Dedifferentiated amniotic fluid mesenchymal stem cell (primary cell): Measurements from ENCODE around the gene MINDY4.
A peak's percentile ranks its signal among the peaks of the same experiment; 100 is the strongest.

Experiments used
- DNase-seq: peaks from one replicate; pipeline ENCODE4 v3.0.0-alpha.2; 2016; ENCODE audit errors: extremely low spot score

Gene MINDY4

GRCh38 chr7:30741289-30741688, 29.9 kb upstream of the MINDY4 start:
- DNase-seq: no peak

DNA sequence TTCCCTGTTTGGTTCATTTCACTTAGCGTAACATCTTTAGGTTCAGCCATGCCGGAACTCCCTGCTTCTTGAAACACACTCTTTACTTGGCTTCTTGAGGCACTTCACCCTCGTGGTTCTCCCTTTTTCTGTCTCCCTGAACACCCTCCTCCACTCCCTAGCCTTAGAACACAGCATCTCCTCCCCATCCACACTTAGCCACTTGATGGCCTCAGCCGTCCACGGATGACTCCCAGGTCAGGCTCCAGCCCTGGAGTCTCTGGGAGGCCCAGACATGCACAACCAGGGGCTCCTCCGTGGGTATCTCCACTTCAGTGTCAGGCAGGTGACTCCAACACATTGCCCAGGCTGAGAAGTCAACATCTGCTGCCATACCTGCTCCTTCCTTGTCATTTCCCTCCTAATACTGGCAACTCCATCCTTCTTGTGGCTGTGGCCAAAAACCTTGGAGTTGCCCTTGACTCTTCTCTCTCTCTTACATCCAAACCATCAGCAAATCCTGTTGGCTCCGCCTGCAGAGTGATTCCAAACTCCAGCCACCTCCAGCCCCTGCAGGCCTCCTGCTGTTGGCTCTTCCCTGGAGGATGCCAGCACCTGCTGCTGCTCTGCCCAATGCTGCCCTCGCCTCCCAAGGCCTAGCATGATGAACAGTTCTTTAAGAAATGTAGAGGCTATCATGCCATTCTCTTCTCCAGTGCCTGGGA, 27.7 kb upstream of the MINDY4 start:
- DNase-seq: no peak

DNA sequence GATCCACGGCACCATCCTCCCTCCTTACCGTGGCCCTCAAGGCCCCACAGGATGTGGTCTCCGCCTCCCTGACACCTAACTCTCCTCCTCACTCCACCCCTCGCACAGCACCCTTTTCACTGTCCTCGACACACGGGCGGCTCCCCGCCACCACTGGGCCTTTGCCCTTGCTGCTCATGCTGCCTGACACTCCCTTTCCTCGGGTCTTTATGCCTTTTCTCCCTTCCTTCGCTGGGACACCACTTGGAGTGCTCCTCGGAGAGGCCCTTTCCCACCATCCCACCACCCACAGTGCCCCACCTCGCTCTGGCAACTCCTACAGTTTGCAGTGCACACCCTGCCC, 27.2 kb upstream of the MINDY4 start:
- DNase-seq: no peak

- no peak for DNase-seq
Observed at GRCh38 chr7:30745261-30745941, 25.8 kb upstream of the MINDY4 start.

GRCh38 chr7:30750010-30750409, 21.2 kb upstream of the MINDY4 start:
- no peak for DNase-seq

GRCh38 chr7:30750683-30751650, 20.2 kb upstream of the MINDY4 start:
- DNase-seq: peak; percentile 93

GRCh38 chr7:30751696-30752273, 19.4 kb upstream of the MINDY4 start, which contains the start of gene INMT:
INMT (plus strand) TSS chr7:30752135; CDS start chr7:30752151, 16 bp downstream.
- no peak for DNase-seq

DNA sequence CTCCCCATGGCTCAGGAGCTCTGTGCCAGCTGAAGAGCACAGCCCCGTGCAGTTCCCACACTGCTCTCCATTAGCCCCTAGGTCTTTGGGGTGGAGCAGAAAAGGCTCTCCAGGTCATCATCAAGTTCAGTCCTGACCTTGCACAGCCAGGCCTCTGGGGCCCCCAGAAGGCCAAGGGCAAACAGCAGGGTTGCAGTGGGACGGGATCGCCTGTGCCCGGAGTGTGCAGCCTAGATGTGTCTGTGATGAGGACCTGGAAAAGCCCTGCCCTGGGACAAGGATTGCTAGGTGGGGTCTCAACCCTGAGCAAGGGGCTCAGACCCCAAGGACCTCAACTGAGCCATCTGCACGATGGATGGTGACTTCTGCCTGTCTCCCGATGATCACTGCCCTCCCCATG, 18.7 kb upstream of the MINDY4 start:
- DNase-seq: no peak

DNA sequence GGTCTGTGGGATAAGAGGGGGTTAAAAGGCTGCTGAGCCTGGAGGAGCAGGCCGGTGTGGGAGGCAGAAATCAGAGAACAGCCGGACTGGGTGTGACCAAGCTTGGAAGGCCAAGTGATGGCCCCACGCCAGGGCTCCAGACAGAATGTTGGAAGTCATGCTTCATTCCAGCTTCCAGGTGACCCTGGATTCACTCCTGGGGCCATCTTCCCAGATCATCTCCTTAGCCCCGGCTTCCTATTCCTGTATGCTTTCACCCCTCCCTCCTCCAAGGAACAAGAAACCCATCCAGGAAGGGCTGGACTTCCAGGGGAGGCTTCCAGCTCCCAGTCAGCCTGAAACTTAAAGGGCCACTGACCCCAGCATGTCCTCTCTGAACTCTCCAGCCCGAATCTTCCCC, 18.2 kb upstream of the MINDY4 start:
- no peak for DNase-seq

DNA sequence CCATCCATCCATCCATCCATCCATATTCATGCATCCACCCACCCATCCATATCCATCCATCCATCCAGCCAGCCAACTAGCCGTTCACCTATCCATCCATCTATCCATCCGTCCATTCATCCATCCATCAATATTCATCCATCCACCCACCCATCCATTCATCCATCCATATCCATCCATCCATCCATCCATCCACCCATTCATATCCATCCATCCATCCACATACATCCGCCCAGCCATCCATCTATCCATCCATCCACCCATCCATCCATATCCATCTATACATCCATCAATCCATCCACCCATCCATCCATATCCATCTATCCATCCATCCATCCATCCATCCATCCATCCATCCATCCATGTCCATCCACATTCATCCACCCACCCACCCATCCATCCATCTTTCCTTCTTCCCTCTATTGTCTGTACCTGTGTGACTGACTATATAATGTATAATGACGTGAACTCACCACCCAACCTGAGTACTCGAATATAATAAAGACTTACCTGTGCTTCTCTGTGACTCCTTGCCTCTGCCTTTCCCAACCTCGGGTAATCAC, 16.8 kb upstream of the MINDY4 start:
- DNase-seq: no peak

- peak; percentile 39 for DNase-seq
Observed at GRCh38 chr7:30755384-30756154, 15.6 kb upstream of the MINDY4 start.

- no peak for DNase-seq
Observed at GRCh38 chr7:30757342-30757692, 13.9 kb upstream of the MINDY4 start.

- DNase-seq: no peak
Observed at GRCh38 chr7:30760514-30761213, 10.6 kb upstream of the MINDY4 start.

DNA sequence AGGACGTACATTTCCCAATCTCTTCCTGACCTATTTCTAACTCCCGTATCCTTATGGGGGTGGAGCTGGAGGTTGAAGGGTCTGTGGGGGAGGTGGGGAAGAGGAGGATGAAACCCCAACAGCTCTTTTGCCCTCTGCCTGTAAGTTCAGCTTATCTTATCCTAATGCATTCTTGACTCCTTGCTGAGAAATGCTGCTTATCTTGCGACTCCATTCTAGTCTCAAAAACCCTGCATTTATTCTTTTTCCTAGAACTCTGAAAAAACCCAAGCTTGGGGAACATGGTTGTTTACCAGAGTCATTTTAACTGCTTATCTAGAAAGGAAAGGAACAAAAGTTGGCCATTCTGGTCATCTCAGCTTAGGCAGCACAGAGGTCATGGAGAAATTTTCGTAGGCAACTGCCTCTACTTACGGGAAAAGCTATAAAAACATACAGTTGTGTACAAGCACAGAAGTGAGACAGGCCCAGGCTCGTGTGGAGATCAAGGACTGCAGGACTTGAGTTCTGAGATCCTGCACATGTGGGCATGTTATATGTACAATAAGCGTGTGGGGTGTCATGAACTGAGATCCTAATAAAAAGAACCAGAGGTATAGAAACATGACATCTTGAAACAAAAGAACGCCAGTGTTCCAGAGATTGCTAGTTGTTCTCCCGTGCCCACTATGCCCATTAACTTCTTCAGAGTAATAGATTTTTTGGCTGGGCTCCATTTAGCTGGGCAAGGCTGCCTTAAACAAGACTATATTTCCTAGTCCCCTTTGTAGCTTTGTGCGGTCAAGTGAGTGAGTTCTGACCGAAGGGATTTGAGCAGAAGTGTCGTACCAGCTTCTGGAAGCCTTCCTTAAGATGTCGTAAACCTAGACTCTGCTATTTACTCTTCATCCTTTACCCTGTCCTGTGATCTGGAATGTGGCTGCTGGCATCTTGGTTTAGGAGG, 9.7 kb upstream of the MINDY4 start:
- DNase-seq: no peak

DNA sequence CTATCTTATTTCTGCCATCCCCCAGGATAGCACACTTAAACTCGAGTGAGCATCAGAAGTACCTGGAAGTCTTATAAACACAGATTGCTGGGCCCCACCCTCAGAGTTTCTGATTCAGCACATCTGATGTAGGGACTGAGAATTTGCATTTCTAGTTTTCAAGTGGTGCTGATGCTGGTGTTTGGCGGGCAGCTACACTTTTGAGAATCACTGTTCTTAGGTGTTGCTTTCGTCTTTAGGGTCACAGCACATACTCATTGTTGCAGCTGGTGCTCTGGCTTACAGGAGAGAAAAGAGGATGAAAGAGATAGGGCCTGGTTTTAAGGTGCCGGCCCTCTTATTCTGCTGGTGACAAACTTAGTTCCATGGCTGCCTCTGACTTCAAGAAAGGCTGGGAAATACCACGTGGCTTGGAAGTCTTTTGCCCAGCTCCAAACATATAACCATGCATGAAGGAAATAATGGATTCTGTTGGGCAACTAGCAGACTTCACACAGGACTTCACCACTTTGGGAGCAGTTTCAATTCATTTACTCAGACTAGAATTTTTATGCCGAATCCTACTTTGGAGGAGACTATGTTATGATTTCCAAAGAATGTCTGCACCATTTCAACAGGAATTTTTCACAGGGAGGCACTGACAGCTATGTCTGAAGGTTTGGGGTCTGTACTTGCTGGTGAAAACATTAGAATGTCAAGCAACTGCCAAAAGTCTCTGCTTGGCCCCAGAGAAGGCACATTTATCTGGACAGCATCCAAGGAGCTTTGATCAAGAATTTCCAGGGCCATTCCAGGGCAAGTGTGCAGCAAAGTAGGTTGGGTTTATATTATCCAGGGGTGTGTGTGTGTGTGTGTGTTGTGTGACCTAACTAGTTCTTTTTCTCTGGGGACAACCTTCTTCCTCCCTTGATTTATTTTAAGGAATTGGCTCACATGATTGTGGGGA, 6.9 kb upstream of the MINDY4 start:
- peak; percentile 44 for DNase-seq

DNA sequence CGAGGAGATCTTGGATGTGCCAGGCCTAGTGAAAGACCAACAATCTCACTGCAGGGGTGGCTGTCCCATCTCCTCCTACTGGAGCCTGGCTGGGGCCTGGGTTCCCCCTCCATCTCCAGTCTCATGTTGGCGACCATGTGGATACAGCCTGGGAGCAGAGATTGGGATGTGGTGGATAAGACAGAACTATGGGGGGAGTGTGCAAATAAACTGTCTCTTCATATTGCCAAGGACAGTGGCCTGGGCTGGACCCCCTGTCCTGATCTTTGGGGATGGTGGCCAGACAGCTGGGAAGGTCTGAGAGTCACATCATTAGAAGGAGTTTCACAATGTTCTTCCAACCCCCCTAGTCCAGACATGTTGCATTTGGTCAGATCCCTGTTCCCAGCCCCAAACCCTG, 5.8 kb upstream of the MINDY4 start:
- no peak for DNase-seq

DNA sequence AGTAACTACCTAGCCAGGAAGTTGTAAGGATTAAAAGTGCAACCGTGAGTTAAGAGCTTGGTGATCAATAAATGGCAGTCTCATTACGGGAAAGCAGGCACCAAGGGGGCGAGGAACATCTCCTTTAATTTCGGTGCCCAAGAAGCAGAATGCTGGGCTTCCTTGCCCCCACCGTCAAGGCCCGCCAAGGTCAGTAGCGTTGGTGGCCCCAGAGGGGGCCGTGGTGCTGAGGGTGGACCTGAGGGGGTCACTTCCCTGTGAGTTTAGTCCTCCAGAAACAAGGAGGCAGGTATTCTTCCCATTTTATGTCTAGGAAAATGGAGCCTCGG, 408 bp upstream of the MINDY4 start:
- no peak for DNase-seq

GRCh38 chr7:30771880-30772425, 736 bp downstream of the MINDY4 start:
- DNase-seq: no peak
